T-helper 9 cell (primary cell): ENCODE measurements around the gene PASK.

ENCODE experiments used
- DNase-seq: peaks from one replicate; pipeline ENCODE4 v3.0.0-alpha.2; 2020

The PASK gene

DNA sequence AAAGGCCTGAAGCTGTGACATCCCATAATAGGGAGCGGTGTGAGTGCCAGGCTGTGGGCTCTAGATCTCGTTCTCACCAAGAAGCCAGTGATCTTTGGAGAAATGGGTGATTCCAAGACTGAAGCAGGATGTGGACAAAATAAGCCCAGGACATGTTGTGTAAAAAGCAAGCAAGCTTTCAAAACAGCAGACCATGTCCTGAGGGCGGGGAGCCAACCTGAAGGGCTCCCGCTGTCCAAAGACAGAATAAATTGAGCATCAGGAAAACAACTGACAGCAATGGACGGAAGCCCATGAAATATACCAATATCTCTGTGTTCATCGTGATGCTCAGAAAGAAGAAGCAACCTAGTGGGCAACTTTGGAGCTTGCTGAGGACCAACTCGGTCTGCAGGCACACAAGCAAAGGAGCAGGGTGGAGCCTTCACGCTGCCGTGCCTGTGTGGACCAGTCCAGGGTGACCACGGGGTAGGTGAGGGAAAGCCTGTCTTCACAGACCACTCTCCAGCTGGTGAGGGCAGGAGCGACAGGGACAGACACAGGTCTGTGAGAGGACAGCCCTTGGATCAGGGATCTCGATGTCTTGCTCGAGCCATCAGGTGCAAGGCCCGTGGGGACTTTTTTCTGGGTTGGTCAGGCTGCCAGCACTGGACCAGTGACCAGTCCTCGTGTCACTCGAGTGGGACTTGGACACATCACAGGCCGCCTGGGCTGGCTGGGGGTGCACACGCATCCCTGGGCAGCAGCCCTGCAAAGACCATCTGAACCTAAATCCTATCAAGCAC lies 68.7 kb downstream of the PASK start:
- DNase-seq: no peak

DNA sequence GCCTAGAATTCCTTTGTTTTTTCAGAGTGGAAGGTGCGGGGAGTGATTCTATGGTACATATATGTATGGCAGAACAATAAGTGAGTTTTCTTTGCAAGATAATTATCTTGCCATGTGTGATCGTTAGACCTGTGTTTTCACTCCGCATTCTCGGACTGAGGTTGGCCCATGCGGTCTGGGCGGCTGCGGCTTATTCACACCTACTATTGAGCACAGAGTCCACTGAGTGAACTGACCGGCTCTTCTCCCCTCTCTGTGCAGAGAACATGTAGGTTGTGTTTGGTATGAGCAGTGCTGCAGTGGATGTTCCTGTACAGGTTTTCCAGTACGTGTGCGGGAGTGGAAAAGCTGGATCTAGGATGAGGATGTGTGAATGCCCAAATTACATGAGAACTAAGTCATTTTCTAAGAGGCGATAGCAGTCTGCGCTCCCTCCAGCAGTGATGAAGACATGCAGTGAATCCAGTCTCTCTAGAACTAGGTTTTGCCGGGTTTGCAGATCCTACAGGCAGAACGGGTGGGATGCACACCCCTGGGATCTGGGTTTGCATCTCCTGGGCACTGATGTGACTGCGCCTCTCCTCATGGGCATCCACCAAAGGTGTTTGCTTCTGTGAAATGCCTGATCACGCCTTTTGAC lies 74.3 kb downstream of the PASK start:
- DNase-seq: no peak

DNA sequence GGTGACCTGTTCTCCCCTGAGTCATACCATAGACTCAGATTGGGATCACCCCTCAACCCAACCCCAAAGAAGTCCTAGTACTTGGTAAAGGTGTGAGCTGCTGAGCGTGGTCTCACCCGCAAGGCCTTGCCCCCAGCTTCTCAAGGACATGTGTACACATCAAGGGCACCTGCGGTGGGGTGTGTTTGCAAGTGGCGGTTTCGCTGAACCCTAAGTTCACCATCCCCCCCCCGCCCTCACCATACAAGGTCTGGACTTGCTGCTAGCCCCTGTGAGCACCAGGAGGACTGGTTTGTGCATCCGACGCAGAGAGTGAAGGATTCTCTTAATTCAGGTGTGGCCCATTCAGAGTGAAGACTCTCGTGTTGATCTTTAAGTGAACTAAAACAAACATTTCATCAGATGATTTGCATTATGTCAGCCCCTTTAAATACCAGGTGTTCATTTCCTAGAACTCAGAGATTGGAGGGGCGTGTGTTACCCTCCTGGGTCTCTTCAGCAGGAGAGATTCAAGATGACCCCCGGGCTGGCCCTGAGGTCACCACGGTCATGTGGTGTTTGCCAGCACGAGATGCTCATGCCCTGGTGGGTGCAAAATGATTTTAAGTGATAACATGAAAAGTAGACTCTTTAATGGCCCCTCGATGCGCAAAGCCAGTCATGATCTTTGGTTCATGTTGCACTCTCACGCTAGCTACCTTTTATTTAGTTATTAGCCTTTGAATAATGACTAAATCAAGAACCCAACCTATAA lies 75.0 kb downstream of the PASK start:
- DNase-seq: no peak

DNA sequence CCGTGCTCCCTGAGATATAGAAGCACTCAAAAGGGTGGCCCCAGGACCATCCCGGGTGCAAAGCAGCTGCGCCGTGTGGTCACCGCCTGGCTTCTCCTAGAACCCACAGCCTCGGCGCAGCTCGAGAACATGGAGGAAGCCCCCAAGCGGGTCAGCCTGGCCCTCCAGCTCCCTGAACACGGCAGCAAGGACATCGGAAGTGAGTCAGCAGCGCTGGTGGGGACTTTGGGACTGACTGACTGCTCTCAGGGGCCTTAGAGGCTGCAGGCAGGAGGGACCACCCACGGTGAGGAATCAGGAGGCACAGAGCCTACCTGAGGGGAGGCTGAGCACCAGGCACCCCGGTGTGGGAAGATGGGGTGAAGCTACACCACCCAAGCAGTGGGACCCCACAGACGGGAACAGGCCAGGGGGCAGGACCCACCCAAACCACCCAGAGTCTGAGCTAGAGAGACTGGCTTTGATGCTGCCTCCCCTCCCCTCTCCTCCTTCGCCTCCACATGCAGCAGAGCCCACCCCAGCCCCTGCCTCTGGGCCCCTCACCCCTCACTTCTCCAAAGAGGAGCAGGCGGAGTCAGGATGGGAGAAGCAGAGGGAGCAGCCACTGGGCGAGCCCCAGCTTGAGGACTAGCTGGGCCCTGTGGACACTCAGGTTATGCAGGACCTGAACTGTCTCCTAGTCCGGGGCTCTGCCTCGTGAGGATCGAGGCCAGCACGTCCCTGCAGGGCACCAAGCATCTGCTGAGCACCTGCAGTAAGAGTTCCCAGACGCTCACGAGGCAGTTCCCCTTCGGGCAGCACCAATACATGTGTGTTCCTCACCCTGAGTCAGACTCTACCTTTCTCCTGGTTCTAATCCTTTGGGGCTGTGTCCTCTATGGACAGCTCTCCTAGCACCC lies 75.9 kb downstream of the PASK start:
- DNase-seq: no peak

DNA sequence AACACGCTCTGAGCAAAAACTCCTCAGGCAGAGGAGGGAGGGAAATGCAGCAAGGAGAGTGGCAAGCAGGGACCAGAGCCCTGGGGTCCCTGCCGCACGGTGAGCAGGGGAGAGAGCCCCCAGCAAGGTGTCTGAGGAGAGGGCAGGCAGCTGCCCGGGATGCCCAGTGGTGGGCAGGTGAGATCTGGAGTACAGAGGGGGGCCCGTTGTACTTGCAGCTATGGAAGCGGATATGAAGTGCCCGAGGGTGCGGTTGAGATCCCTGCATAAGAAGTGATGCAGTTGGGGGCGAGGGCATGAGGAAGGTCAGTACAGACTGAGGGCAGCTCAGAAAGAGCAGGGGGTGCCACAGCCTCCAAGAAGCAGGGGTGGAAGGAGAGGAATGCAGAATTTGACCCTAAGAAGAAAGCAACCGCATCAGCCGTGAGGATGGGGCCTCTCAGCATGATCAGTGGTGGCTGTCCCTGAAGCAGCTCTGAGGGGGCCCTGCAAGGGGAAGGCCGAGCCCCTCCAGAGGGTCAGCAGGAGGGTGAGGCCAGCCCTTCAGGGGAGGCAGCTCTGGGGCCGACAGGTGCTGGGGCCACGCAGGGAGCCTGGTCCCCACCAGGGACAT lies 76.6 kb downstream of the PASK start:
- no peak for DNase-seq

DNA sequence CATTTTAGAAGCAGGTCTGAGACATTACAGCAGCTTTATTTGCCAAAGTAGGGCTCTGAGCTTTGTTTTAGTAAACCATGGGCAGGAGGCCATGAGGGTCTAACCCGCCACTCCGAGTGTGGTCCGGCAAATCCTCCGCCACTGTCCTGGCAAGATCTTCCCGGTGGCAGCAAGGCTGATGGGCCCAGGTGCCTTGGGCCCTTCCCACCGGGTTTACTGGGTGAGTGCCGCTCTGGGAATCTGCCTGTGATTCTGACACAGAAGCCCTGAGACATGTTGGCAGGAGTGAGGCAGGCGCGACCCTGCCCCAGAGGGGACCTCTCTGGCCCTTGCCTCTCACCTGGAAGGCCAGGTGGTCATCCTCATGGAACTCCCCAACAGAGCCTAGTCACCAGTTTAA lies 77.1 kb downstream of the PASK start:
- no peak for DNase-seq

DNA sequence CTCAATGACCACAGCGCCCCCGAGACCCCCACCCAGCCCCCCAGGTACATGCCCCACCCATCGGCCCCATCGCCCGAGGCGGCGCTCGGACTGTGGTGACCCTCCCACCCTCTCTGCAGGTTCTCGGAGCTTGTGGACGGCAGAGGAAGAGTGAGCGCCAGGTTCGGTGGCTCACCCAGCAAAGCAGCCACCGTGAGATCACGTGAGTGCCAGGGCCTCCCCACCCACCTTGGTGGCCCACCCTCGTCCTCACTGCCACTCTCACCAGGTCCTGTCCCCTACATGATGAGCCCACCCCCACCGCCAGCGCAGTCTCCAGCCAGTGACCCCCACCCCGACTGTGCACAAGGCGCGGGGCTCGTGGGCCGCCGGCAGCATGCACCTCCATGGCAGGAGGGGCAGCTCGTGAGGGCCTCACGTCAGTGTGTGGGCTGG lies 77.6 kb downstream of the PASK start:
- no peak for DNase-seq

DNA sequence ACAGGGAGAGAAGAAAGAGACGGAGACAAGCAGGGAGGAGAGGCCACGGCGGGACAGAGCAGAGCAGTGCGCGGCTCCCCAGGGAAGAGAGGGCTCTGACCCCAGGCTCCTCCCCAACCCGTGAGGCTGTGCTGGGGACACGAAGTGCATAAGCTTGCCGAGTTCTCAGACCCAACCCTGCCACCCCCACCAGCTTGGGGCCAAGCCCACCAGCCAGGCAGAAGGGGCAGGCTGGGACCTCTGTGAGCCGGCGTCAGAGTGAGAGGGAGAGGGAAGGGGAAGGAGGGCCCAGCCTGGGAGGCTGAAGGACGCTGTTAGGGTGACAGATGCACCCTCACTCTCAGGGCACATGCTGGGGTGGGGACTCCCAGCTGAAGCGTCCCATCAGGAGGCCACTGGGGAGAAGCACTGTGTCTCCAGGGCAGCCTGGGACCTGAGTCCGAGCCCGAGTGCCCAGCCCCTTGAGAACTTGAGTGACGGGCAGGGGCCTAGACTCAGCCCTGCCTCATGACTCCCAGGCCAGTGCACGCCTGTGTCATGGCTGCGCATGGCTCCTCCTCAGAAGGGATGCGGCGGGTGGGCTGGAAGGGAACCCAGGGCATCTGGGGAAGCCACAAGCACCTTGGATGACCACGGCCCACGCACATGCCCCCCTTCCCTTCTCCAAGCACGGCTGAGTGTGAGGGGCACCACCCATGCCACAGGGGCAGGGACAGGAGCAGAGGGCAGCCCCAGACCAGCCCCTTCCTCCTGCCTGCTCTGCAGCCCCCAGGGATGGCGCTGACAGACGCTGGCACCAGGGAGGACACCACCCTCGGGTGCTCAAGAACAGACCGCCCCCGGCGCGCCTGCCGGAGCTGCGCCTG lies 78.2 kb downstream of the PASK start:
- DNase-seq: no peak

DNA sequence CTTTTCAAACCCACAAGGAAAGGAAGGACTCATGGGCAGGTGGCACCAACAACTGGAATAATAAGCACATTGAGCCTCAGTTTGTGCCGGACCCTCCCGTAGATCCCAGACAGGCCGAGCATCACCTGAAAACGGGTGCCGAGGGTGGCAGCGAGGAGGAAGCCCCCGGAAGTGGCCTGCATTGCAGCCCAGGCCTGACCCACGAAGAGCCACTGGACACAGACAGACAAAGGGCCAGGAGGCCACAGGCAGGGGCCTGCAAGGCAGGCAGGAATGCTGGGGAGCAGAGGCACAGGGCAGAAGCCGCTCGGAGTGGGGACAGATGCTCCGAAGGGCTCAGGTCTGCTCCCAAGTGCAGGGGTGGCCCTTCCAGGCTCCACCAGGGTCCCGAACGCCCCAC lies 78.9 kb downstream of the PASK start:
- DNase-seq: no peak

DNA sequence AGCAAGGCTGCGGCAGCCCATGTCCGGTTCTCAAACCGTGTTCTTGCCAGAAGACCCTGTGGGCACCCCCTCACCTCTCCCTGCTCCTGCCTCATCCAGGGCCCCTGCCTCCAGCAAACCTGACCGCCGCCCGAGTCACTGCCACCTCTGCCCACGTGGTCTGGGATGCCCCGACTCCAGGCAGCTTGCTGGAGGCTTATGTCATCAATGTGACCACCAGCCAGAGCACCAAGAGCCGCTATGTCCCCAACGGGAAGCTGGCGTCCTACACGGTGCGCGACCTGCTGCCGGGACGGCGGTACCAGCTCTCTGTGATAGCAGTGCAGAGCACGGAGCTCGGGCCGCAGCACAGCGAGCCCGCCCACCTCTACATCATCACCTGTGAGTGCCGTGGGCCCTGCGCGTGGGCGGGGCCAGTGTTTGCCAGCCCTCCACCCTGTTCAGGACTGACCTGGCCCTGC lies 79.4 kb downstream of the PASK start:
- DNase-seq: no peak

DNA sequence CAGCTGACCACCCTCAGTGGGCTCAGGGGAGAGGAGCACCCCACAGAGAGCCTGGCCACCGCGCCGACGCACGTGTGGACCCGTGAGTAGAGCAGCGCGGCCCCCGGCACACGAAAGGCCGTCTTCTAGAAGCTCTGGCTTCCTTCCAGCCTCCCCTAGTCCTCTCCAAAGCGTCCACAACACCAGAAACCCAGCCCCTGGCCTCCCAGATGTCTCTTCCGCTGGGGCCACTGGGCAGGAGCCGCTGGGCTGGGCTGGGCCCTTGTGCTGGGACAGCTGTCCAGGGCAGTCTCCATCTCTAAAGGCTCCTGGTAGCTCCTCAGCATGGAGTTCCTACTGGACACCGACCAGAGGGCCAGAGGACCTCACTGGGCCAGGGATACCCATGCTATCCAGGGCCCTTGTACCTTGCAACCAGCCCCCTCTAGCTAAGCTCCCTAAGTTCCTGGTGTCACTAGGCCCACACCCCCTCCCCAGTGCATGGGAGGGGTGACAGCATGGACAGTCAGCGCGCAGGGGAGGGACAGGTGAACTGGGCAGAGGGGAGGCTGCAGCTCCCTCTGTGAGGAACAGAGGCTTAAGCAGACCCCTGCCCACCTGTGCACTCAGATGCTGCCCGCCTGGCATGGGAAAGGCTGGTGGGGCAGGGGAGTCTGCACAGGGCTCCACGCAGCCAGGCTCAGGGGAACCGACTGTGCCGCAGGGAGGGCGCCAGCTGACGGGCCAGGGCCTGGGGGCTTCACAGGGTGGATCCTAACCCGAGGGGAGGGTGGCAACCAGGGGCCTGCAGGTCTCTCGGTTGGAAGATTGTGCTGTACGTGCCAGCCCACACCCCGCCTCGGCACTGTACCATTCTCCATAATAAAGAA lies 80.1 kb downstream of the PASK start:
- no peak for DNase-seq

DNA sequence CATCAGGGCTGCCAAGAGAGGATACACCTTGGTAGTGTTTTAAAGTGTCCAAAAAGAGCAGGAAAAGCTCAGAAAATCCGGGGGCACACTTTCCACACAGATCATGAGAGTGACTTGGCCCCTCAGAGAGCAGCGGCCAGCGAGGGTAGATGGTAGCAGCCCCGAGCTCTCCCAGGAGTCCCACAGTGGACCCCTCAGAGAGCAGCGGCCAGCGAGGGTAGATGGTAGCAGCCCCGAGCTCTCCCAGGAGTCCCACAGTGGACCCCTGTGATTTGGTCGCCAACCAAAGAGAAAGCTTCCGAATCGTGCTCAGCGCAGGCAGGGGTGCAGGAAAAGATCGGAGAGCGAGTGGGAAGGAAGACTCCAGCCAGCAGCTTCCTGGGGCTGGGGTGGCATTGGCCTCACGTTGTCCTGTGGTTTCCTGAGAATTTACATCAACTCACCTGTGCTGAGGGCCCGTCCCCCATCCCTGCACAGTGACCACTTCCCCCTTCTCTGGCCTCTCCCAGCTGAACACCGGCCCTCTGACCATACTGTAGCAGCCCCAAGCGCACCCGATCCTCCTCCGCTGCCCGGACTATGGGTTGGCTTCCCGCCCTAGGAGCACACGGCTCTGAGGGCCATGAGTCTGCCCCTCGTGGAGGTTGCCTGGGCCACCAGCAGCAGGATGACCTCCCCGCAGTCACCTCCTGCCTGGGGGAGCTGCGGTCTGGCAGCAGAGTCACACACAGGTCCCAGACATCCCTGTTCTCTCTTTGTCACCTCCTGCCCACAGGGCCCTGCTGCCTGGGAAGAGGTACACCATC lies 80.9 kb downstream of the PASK start:
- no peak for DNase-seq

DNA sequence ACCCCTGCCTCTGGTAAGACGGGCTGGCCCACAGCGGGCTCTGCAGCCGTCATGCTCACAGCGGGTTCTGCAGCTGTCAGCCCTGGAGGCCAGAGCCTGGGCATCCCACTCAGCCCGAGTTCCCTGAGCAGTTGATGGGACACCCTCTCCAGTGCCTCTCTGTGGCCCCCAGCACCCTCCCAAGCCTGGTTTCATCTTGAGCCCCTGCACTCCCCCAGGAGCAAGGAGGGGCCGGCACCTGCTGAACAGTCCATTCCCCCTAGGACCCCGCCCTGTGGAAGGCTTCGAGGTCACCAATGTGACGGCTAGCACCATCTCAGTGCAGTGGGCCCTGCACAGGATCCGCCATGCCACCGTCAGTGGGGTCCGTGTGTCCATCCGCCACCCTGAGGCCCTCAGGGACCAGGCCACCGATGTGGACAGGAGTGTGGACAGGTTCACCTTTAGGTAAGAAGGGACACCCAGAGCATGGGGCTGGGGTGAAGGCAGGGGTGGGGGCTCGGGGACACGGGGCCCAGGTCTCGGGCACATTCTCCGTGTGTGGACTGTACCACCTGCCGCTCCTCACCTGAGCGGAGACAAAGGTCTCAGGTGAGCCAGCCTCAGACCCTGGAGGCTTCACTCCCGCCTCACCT lies 81.7 kb downstream of the PASK start:
- no peak for DNase-seq

DNA sequence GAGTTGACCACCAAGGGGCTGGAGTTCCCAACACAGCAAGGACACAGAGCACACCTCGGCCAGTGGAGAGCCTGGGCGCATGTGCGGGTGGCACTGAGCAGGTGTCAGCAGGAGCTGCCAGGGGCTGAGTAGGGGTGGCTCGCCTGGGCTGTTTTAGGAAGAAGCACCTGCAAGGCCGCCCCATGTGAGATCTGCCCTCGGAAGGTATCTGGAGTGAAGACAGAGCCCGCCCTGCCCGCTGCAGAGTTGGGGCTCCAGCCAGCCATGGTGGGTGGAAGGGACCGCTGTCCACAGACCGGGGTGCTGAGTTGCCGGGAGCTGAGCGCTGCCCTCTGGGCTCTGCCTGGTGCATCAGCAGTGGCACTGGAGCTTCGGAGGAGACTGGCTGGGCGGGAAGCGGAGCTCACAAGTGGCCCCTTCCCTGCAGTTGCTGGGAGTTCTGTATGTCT lies 82.4 kb downstream of the PASK start:
- DNase-seq: no peak

DNA sequence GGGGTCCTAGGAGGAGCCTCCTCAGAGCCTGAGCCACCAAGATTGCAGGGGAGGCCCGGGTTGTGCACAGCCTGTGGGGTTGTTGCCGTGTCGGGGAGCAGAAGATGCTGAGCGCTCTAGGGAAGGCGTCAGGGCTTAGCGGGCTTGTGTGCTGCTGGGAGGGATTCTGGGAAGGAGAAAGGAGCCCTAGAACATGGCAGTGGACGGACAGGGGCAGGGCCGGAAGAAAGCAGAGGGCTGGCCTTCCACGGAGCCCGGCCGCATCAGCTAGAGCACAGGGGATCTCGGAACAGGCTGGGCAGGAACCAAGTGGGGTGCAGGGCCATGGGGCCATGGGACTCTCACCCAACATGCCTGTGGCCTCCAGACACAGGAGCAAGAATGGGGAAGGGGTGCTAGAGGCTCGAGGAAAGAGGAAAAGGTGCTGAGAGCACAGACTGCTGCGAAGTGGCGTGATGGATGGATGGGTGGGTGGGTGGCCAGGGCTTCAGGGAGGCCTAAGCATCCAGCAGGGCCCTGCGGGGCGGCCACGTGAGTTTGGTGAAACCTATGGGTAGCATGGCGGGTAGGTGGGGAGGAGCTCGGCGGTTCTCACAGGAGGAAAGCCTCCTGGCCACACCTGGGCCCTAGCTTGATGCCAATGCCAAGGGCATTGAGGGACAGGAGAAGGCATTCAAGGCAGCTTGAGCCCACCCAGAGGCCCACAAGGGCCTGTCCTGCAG lies 82.9 kb downstream of the PASK start:
- DNase-seq: no peak

DNA sequence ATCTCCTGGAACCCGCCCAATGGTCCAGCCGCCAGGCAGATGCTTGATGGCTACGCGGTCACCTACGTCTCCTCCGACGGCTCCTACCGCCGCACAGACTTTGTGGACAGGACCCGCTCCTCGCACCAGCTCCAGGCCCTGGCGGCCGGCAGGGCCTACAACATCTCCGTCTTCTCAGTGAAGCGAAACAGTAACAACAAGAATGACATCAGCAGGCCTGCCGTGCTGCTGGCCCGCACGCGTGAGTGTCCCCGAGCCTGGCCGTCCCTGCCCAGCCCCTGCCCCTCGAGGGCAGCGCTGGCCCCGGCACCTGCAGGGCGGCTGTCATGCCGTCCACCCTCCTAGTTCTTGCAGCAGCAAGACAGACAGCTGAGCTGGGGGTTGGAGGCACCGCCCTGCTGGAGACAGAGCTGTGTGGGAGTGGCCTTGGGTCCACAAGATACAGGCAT lies 83.9 kb downstream of the PASK start:
- DNase-seq: no peak

DNA sequence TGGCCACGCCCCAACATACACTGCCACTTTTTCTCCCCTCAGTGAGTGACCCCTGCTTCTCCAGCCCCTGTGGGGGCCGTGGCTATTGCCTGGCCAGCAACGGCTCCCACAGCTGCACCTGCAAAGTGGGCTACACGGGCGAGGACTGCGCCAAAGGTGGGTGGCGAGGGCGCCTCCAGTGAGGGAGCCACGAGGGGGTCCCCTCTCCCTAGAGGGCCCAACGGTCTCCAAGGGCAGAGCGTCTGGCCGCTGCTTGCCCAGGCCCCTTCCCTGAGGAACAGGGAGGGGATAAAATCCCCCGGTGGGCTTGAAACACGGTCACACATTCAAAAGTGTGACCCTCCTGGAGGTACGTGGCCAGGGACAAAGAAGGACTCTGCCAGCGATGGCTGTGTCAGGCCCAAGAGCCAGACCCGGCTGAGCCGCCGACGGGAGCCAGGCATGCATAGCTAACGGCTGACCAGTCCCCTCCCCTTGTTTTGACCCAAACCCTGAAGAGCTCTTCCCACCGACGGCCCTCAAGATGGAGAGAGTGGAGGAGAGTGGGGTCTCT lies 84.4 kb downstream of the PASK start:
- DNase-seq: no peak
